OCI-LY7 (cell line): ENCODE data around the gene FCGBP. TPM values are rescaled to one million over a fixed set of nuclear protein-coding genes. Genes with fewer than 3 reads are reported as not detected.
"Not testable (repeated sequence)": the region's sequence is repeated elsewhere in the genome, so short reads cannot be mapped to it uniquely, and the experiment has no call there.

ENCODE experiments used
- BruUV-seq: library from RNA; stranded (reverse); fragments of 400-500 nt; replicated peaks from 2 replicates; lab custom pipeline; 2021; lab: Mats Ljungman, UMichigan
- CTCF ChIA-PET: fragments of 300-600 bp; sonication (Branson Sonifier 250); formaldehyde crosslinking; loops from one replicate; lab custom pipeline; 2022; ENCODE audit warnings: antibody characterized with exemption; ENCODE audit not compliant: unreplicated experiment; lab: Charles Lee
- POLR2A ChIA-PET: fragments of 300-600 bp; sonication (Branson Sonifier 250); formaldehyde crosslinking; loops from one replicate; lab custom pipeline; 2022; ENCODE audit warnings: antibody characterized with exemption; lab: Charles Lee
- DNase-seq: peaks from one replicate; pipeline ENCODE4 v3.0.0-alpha.2; 2015; ENCODE audit warnings: low spot score
- H2AFZ ChIP-seq: fragments of 200-600 bp; sonication (generic), shearing (Covaris generic); 2 replicates; pipeline ENCODE4 v1.6.1; 2014; ENCODE audit warnings: mild to moderate bottlenecking, antibody characterized with exemption, low read length, moderate library complexity
- H3K27ac ChIP-seq: fragments of 200-600 bp; sonication (generic); 2 replicates; pipeline ENCODE4 v1.5.1; 2014; ENCODE audit warnings: mixed run types, low read depth, mild to moderate bottlenecking, moderate library complexity, low read length, inconsistent platforms; ENCODE audit not compliant: poor library complexity, severe bottlenecking
- H3K36me3 ChIP-seq: fragments of 200-600 bp; sonication (generic); 2 replicates; pipeline ENCODE4 v1.6.1; 2014; ENCODE audit warnings: mild to moderate bottlenecking, antibody characterized with exemption, low read length, moderate library complexity, mixed read lengths; ENCODE audit not compliant: insufficient read depth
- H3K4me1 ChIP-seq: fragments of 200-600 bp; sonication (generic); 2 replicates; pipeline ENCODE4 v1.5.1; 2014; ENCODE audit warnings: mild to moderate bottlenecking, low read length; ENCODE audit not compliant: insufficient read depth, poor library complexity, severe bottlenecking
- H3K4me2 ChIP-seq: fragments of 200-600 bp; sonication (generic); 2 replicates; pipeline ENCODE4 v1.6.1; 2014; ENCODE audit warnings: mild to moderate bottlenecking, low read length
- H3K4me3 ChIP-seq: fragments of 200-600 bp; sonication (generic); 2 replicates; pipeline ENCODE4 v1.5.1; 2014; ENCODE audit warnings: mild to moderate bottlenecking, low read depth, low read length; ENCODE audit not compliant: poor library complexity, severe bottlenecking
- H3K79me2 ChIP-seq: fragments of 200-600 bp; sonication (generic); 2 replicates; pipeline ENCODE4 v1.6.1; 2016; ENCODE audit warnings: low read depth, mild to moderate bottlenecking, low read length, moderate library complexity, mixed read lengths; ENCODE audit not compliant: insufficient read depth
- H3K9me2 ChIP-seq: fragments of 200-600 bp; sonication (generic); 2 replicates; pipeline ENCODE4 v1.6.1; 2016; ENCODE audit warnings: mild to moderate bottlenecking, low read length, mixed read lengths; ENCODE audit not compliant: insufficient read depth
- H3K9me3 ChIP-seq: fragments of 200-600 bp; sonication (generic); 2 replicates; pipeline ENCODE4 v1.6.1; 2014; ENCODE audit warnings: mild to moderate bottlenecking, mixed run types, low read length, mixed read lengths
- H4K20me1 ChIP-seq: fragments of 200-600 bp; sonication (generic); 2 replicates; pipeline ENCODE4 v1.6.1; 2014; ENCODE audit warnings: mild to moderate bottlenecking, antibody characterized with exemption, low read length, moderate library complexity, mixed read lengths; ENCODE audit not compliant: insufficient read depth
- intact Hi-C: fragments of 100-400 bp; cut with micrococcal nuclease; formaldehyde crosslinking; loops from one replicate; pipeline ENCODE4 v1.10.0; 2022; ENCODE audit not compliant: unreplicated experiment
- total RNA-seq, 2 experiments: library from RNA; depleted of rRNA in 1 of 2; stranded (reverse); fragments of >200 nt in 1 of 2; shearing (Covaris generic) in 1 of 2; gene quantifications; 2 replicates each; pipeline ENCODE4 v1.2.3, GENCODE V29; 2014 to 2022

Gene FCGBP
- total RNA-seq, 2 experiments from 2014 or later, result 0.41 to 1.7 TPM

- H3K36me3 ChIP-seq, H2AFZ ChIP-seq, H3K4me1 ChIP-seq, CTCF ChIA-PET, H4K20me1 ChIP-seq, BruUV-seq, POLR2A ChIA-PET, H3K9me3 ChIP-seq, H3K4me2 ChIP-seq, H3K4me3 ChIP-seq, DNase-seq, H3K27ac ChIP-seq, H3K79me2 ChIP-seq, H3K9me2 ChIP-seq: not testable (repeated sequence)
- intact Hi-C loops, result loop anchor here (5.0 kb wide), 1 partner anchor 79 kb away; the partner anchor contains the start of gene PSMC4
These were observed 40.8 kb downstream of the FCGBP start for GRCh38 chr19:39893366-39894235.

DNA sequence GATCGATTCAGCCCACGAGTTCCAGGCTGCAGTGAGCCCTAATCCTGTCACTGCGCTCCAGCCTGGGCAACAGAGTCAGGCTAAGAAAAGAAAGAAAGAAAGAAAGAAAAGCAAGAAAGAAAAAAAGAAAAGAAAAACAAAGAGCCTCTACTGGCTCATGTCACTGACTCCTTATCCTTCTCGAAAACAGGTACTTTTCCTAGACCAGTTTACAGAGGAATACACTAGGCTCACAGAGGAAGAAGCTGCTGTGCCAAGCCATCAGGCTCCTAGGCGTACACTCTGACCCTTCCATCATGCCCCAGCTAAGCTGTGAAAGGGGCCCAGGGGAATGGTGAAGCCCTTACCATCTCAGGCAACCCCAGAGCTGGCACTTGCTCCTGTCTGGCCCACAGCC, 41.9 kb downstream of the FCGBP start:
- intact Hi-C loops, result loop anchor here (5.0 kb wide), 1 partner anchor 80 kb away; the partner anchor contains the start of gene PSMC4
- H2AFZ ChIP-seq, H3K36me3 ChIP-seq, H3K4me2 ChIP-seq, CTCF ChIA-PET, H3K4me3 ChIP-seq, H3K9me3 ChIP-seq, H4K20me1 ChIP-seq, H3K9me2 ChIP-seq, H3K27ac ChIP-seq, DNase-seq, BruUV-seq, H3K79me2 ChIP-seq, H3K4me1 ChIP-seq, POLR2A ChIA-PET: not testable (repeated sequence)

DNA sequence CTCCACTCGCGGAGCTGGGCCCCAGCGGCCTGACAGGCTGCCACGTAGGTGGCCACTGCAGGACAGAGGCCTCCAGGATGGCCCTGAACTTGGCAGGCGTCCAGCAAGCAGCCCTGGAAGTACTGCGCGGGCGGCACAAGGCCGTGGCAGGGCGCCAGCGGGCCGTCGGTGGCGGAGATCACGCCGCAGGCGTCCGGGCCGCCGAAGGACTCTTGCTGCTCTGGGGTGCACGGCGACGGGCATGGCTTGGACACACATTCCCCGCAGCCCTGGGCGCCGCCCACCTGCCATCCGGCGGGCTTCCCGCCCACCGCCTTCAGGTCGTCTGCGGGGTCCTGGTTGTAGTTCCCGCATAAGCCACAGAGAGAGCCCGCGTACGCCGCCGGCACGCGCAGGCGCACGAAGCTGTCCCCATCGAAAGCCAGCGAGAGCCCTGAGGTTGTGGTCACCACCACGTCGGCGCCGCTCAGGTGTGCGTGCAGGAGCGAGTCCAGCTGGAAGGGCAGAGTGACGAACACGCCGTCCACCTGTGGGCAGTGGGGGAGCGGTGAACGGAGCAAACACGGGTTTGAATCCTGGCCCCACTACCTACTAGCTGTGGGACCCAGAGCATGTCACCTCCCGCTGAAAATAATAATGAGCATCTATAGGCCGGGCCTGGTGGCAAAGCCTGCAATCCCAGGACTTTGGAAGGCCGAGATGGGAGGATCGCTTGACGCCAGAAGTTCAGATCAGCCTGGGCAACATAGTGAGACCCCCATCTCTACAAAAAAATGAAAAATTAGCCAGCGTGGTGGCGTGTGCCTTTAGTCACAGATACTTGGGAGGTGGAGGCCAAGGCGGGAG, 42.6 kb downstream of the FCGBP start:
- H3K9me3 ChIP-seq, DNase-seq, CTCF ChIA-PET, H3K36me3 ChIP-seq, H3K4me1 ChIP-seq, BruUV-seq, H3K4me2 ChIP-seq, H4K20me1 ChIP-seq, H3K79me2 ChIP-seq, H3K4me3 ChIP-seq, H3K9me2 ChIP-seq, H3K27ac ChIP-seq, H2AFZ ChIP-seq: not testable (repeated sequence)
- intact Hi-C loops, result loop anchor here (5.0 kb wide), 1 partner anchor 80 kb away; the partner anchor contains the start of gene PSMC4
- POLR2A ChIA-PET, result interaction anchor here (0.5 kb wide), 1 partner anchor 37 kb away, joined by 3 read pairs; no protein-coding TSS in a partner anchor
